HepG2 (cell line): ENCODE data around the gene UNC5CL. TPM values are rescaled to one million over a fixed set of nuclear protein-coding genes. Genes with fewer than 3 reads are reported as not detected.

Source experiments
- CCAR2 ChIP-seq: fragments of 200-400 bp; formaldehyde crosslinking; optimal IDR thresholded peaks from 2 replicates; pipeline ENCODE3; 2018; ENCODE audit warnings: low read depth, mild to moderate bottlenecking, low read length, moderate library complexity
- HIVEP1 ChIP-seq: sonication (generic); formaldehyde crosslinking; IDR thresholded peaks from 2 replicates; pipeline ENCODE4 v1.4.0; 2020; ENCODE audit warnings: mild to moderate bottlenecking, missing genetic modification reagents
- JDP2 ChIP-seq: sonication (generic); formaldehyde crosslinking; IDR thresholded peaks from 2 replicates; pipeline ENCODE4 v1.8.1; 2022; ENCODE audit warnings: missing genetic modification reagents, borderline replicate concordance
- KLF6 ChIP-seq: IDR thresholded peaks from 2 replicates; pipeline ENCODE4 v1.8.0; 2016; ENCODE audit warnings: missing biosample characterization, missing genetic modification reagents
- PCBP1 ChIP-seq: fragments of 200-400 bp; formaldehyde crosslinking; IDR thresholded peaks from 2 replicates; pipeline ENCODE4 v1.6.1; 2017; ENCODE audit warnings: mild to moderate bottlenecking, low read depth, low read length, borderline replicate concordance
- SP1 ChIP-seq, 2 experiments: fragments of 450-650 bp in 1 of 2; sonication (generic) in 1 of 2; formaldehyde crosslinking in 1 of 2; IDR thresholded peaks; 2 replicates each; pipeline versions ENCODE4 v1.4.0 to v1.6.1; 2016 to 2020; ENCODE audit warnings: missing genetic modification reagents in 1 of 2
- ZFP36L1 ChIP-seq: sonication (generic); formaldehyde crosslinking; IDR thresholded peaks from 2 replicates; pipeline ENCODE4 v1.8.0; 2022; ENCODE audit warnings: mild to moderate bottlenecking, missing genetic modification reagents, moderate library complexity
- ZNF652 ChIP-seq: IDR thresholded peaks from 2 replicates; pipeline ENCODE4 v1.6.1; 2016; ENCODE audit warnings: low read depth, borderline replicate concordance
- ZNF747 ChIP-seq: sonication (generic); formaldehyde crosslinking; IDR thresholded peaks from 2 replicates; pipeline ENCODE4 v1.8.1; 2023; ENCODE audit warnings: missing genetic modification reagents, mild to moderate bottlenecking, borderline replicate concordance
- polyA plus RNA-seq, 8 experiments: library from polyadenylated mRNA; depleted of rRNA in 3 of 8; stranded (reverse) in 7 of 8; unstranded in 1 of 8; fragments of >200 nt; fragmentation: Illumina TruSeq in 4 of 8; extraction: Trizol in 4 of 8; gene quantifications; 2 replicates each; pipeline versions ENCODE4 v1.2.1 to v1.2.3, GENCODE V29; 2011 to 2016; ENCODE audit warnings: low read depth in 4 of 8, missing spikeins in 1 of 8, mixed read lengths in 1 of 8; ENCODE audit not compliant: insufficient read depth in 1 of 8
- total RNA-seq, 5 experiments: library from RNA; depleted of rRNA; stranded (reverse); fragments of >200 nt; fragmentation: Illumina TruSeq; extraction: Trizol; gene quantifications; 2 replicates each; pipeline ENCODE4 v1.2.3, GENCODE V29; 2016; ENCODE audit warnings: low read depth in 1 of 5
- TF ChIP-seq, protein P1 (sequence below): sonication (generic); formaldehyde crosslinking; IDR thresholded peaks from 2 replicates; pipeline ENCODE4 v1.5.1; 2020; ENCODE audit warnings: mild to moderate bottlenecking, missing genetic modification reagents
- TF ChIP-seq, protein P2 (sequence below), 2 experiments: sonication (generic) in 1 of 2; formaldehyde crosslinking in 1 of 2; IDR thresholded peaks; 2 replicates each; pipeline versions ENCODE4 v1.4.0 to v1.6.1; 2016 to 2020; ENCODE audit warnings: borderline replicate concordance in 1 of 2, low read depth in 1 of 2, mild to moderate bottlenecking in 1 of 2, missing genetic modification reagents in 1 of 2
- TF ChIP-seq, protein P3 (sequence below): IDR thresholded peaks from 2 replicates; pipeline ENCODE4 v1.6.1; 2012; ENCODE audit warnings: low read depth, low read length, improper control_type of control experiment
- TF ChIP-seq, protein P4 (sequence below): fragments of 450-650 bp; IDR thresholded peaks from 2 replicates; pipeline ENCODE4 v1.6.1; 2017
- TF ChIP-seq, protein P5 (sequence below): sonication (generic); formaldehyde crosslinking; conservative IDR thresholded peaks from 2 replicates; pipeline ENCODE4 v1.4.0; 2020; ENCODE audit warnings: missing genetic modification reagents

Gene UNC5CL
- total and polyA plus RNA-seq, 2 of the 13 experiments (the other 11 are each of a cell fraction or from before 2014, with no cell fraction given): 2.4 to 2.5 TPM

DNA sequence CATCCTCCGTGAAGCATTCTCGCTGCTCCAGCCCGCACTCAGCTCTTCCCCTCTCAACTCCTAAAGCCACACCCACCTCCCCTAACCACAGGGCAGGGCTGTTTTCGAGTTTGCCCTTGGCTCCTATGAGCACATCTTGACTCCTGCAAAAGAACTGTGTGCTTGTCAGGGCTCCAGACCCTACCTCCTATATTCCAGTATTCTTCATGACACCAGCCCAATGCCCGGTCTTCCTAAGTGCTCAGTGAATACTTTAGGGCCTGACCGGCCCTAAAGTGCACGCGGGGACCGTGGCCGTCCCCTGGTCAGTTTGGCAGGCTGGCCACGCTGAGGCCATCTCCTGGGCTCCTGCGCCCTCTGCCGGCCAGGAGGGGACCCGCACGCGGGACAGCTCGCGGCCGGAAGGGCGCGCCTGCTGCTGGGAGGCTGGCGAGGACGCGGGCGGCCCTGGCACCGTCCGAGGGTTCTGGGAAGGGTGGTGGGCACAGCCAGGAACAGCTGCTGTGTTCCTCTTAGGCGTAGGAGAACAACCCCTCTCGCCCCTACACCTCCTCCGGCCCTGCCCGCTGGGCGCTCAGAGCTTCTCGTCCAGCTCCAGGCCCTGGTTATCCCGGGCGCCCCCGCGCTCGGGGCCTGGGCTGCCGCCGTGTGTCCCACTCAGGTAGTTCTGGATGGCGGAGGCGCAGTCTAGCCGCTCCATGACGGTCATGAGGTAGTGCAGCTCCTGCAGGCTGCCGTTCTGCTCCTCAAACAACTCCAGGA lies 11.0 kb downstream of the UNC5CL start (continued):
- TF ChIP-seq, protein P1, sequence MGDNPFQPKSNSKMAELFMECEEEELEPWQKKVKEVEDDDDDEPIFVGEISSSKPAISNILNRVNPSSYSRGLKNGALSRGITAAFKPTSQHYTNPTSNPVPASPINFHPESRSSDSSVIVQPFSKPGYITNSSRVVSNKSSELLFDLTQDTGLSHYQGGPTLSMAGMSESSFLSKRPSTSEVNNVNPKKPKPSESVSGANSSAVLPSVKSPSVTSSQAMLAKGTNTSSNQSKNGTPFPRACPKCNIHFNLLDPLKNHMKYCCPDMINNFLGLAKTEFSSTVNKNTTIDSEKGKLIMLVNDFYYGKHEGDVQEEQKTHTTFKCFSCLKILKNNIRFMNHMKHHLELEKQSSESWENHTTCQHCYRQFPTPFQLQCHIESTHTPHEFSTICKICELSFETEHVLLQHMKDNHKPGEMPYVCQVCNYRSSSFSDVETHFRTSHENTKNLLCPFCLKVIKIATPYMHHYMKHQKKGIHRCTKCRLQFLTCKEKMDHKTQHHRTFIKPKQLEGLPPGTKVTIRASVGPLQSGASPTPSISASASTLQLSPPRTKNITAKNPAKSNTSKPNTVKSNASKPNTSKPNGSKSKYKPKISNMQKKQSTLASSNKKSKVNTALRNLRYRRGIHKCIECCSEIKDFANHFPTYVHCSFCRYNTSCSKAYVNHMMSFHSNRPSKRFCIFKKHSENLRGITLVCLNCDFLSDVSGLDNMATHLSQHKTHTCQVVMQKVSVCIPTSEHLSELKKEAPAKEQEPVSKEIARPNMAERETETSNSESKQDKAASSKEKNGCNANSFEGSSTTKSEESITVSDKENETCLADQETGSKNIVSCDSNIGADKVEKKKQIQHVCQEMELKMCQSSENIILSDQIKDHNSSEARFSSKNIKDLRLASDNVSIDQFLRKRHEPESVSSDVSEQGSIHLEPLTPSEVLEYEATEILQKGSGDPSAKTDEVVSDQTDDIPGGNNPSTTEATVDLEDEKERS (CRISPR knock-in tag): 0 out of 2 replicates have a peak, but pooled peaks have one; percentile 40
- TF ChIP-seq ZFP36L1 (CRISPR knock-in tag): 0 out of 2 replicates have a peak, but pooled peaks have one; percentile 42
- TF ChIP-seq, protein P2, sequence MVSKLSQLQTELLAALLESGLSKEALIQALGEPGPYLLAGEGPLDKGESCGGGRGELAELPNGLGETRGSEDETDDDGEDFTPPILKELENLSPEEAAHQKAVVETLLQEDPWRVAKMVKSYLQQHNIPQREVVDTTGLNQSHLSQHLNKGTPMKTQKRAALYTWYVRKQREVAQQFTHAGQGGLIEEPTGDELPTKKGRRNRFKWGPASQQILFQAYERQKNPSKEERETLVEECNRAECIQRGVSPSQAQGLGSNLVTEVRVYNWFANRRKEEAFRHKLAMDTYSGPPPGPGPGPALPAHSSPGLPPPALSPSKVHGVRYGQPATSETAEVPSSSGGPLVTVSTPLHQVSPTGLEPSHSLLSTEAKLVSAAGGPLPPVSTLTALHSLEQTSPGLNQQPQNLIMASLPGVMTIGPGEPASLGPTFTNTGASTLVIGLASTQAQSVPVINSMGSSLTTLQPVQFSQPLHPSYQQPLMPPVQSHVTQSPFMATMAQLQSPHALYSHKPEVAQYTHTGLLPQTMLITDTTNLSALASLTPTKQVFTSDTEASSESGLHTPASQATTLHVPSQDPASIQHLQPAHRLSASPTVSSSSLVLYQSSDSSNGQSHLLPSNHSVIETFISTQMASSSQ (IDR thresholded peaks at IDR 0.05; ENCODE audit: low read depth): no peak
- TF ChIP-seq, protein P2 (CRISPR knock-in tag; IDR thresholded peaks at IDR 0.05; ENCODE audit: borderline replicate concordance): no peak
- TF ChIP-seq, protein P3, sequence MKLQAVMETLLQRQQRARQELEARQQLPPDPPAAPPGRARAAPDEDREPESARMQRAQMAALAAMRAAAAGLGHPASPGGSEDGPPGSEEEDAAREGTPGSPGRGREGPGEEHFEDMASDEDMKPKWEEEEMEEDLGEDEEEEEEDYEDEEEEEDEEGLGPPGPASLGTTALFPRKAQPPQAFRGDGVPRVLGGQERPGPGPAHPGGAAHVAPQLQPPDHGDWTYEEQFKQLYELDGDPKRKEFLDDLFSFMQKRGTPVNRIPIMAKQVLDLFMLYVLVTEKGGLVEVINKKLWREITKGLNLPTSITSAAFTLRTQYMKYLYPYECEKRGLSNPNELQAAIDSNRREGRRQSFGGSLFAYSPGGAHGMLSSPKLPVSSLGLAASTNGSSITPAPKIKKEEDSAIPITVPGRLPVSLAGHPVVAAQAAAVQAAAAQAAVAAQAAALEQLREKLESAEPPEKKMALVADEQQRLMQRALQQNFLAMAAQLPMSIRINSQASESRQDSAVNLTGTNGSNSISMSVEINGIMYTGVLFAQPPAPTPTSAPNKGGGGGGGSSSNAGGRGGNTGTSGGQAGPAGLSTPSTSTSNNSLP: no peak
- TF ChIP-seq CCAR2: no peak
- no peak for TF ChIP-seq JDP2 (CRISPR knock-in tag)
- no peak for TF ChIP-seq KLF6 (CRISPR knock-in tag)
- TF ChIP-seq ZNF652 (CRISPR knock-in tag): no peak
- TF ChIP-seq, protein P4, sequence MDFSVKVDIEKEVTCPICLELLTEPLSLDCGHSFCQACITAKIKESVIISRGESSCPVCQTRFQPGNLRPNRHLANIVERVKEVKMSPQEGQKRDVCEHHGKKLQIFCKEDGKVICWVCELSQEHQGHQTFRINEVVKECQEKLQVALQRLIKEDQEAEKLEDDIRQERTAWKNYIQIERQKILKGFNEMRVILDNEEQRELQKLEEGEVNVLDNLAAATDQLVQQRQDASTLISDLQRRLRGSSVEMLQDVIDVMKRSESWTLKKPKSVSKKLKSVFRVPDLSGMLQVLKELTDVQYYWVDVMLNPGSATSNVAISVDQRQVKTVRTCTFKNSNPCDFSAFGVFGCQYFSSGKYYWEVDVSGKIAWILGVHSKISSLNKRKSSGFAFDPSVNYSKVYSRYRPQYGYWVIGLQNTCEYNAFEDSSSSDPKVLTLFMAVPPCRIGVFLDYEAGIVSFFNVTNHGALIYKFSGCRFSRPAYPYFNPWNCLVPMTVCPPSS: no peak
- TF ChIP-seq ZNF747 (CRISPR knock-in tag): no peak
- TF ChIP-seq SP1 (IDR thresholded peaks at IDR 0.05): no peak
- TF ChIP-seq SP1 (CRISPR knock-in tag; IDR thresholded peaks at IDR 0.05): no peak
- no peak for TF ChIP-seq PCBP1
- TF ChIP-seq, protein P5, sequence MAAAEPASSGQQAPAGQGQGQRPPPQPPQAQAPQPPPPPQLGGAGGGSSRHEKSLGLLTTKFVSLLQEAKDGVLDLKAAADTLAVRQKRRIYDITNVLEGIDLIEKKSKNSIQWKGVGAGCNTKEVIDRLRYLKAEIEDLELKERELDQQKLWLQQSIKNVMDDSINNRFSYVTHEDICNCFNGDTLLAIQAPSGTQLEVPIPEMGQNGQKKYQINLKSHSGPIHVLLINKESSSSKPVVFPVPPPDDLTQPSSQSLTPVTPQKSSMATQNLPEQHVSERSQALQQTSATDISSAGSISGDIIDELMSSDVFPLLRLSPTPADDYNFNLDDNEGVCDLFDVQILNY (CRISPR knock-in tag): peak; percentile 49; the same call in 1 of the 2 replicates
- TF ChIP-seq HIVEP1 (CRISPR knock-in tag): peak; percentile 80; the same call in 1 of the 2 replicates
